Measurements from ENCODE around the gene CDH23. TPM values are rescaled to one million over a fixed set of nuclear protein-coding genes. Genes with fewer than 3 reads are reported as not detected.

Gene CDH23
- total and polyA plus RNA-seq, 5 donors = 2.4 to 6.3 (median 5.2) TPM

- WGBS = 91% methylated on average over 4 of the region's 4 CpGs
- Histone ChIP-seq H3K9me3 (ENCODE audit: control insufficient read depth, low read length) (no peaks in the 10 kb centered on the region), H3K4me1 (ENCODE audit: control insufficient read depth, insufficient read depth, low read length) (no peaks in the 10 kb centered on the region), H3K27me3 (ENCODE audit: control insufficient read depth, insufficient read depth) (no peaks in the 10 kb centered on the region), H3K27ac (ENCODE audit: low read length) (no peak overlapping the region), H3K4me3 (ENCODE audit: low read length) (no peak overlapping the region)
- DNase-seq (peak in 1 of 3 donors; percentile 44), ATAC-seq (no peak)
- intact Hi-C loops (cut with DNase I) = no loop called here
These were observed 192.0 kb downstream of the CDH23 start for GRCh38 chr10:71588685-71589084.

- intact Hi-C loops (cut with DNase I) = no loop called here
- DNase-seq (peak in 1 of 3 donors; percentile 12), ATAC-seq (no peak)
- Histone ChIP-seq H3K27ac (ENCODE audit: low read length) (no peak overlapping the region), H3K4me1 (ENCODE audit: control insufficient read depth, insufficient read depth, low read length) (no peaks in the 10 kb centered on the region), H3K4me3 (ENCODE audit: low read length) (no peak overlapping the region), H3K27me3 (ENCODE audit: control insufficient read depth, insufficient read depth) (no peaks in the 10 kb centered on the region), H3K9me3 (ENCODE audit: control insufficient read depth, low read length) (no peaks in the 10 kb centered on the region)
- WGBS = 62% methylated on average over 14 of the region's 14 CpGs
These were observed 193.2 kb downstream of the CDH23 start for GRCh38 chr10:71589617-71590551.

- Histone ChIP-seq H3K4me3 (ENCODE audit: low read length) (no peak overlapping the region), H3K27ac (ENCODE audit: low read length) (no peak overlapping the region), H3K4me1 (ENCODE audit: control insufficient read depth, insufficient read depth, low read length) (no peaks in the 10 kb centered on the region), H3K27me3 (ENCODE audit: control insufficient read depth, insufficient read depth) (no peaks in the 10 kb centered on the region), H3K9me3 (ENCODE audit: control insufficient read depth, low read length) (no peaks in the 10 kb centered on the region)
- WGBS = 80% methylated on average over 10 of the region's 10 CpGs
- intact Hi-C loops (cut with DNase I) = no loop called here
- DNase-seq = peak in 1 of 3 donors; percentile 13
- no peak for ATAC-seq
These were observed 194.1 kb downstream of the CDH23 start for GRCh38 chr10:71590781-71591350.

- intact Hi-C loops (cut with DNase I) = no loop called here
- H3K27ac ChIP-seq (ENCODE audit: low read length) = no peak overlapping the region
- ATAC-seq = no peak
- no peak overlapping the region for H3K4me3 ChIP-seq (ENCODE audit: low read length)
- DNase-seq = no peak
- no peaks in the 10 kb centered on the region for H3K27me3 ChIP-seq (ENCODE audit: control insufficient read depth, insufficient read depth)
- H3K4me1 ChIP-seq (ENCODE audit: control insufficient read depth, insufficient read depth, low read length) = no peaks in the 10 kb centered on the region
- 90% methylated on average over 8 of the region's 8 CpGs for WGBS
- H3K9me3 ChIP-seq (ENCODE audit: control insufficient read depth, low read length) = no peaks in the 10 kb centered on the region
These were observed 198.3 kb downstream of the CDH23 start for GRCh38 chr10:71594934-71595571.

- intact Hi-C loops (cut with DNase I) = no loop called here
- H3K27me3 ChIP-seq (ENCODE audit: control insufficient read depth, insufficient read depth) = no peaks in the 10 kb centered on the region
- no peak overlapping the region for H3K27ac ChIP-seq (ENCODE audit: low read length)
- ATAC-seq (no peak), DNase-seq (no peak)
- H3K9me3 ChIP-seq (ENCODE audit: control insufficient read depth, low read length) = no peaks in the 10 kb centered on the region
- no peaks in the 10 kb centered on the region for H3K4me1 ChIP-seq (ENCODE audit: control insufficient read depth, insufficient read depth, low read length)
- WGBS = 85% methylated on average over 7 of the region's 7 CpGs
- no peak overlapping the region for H3K4me3 ChIP-seq (ENCODE audit: low read length)
These were observed 198.9 kb downstream of the CDH23 start for GRCh38 chr10:71595649-71596048.

- Histone ChIP-seq H3K4me3 (ENCODE audit: low read length) (no peak overlapping the region), H3K4me1 (ENCODE audit: control insufficient read depth, insufficient read depth, low read length) (no peaks in the 10 kb centered on the region), H3K27me3 (ENCODE audit: control insufficient read depth, insufficient read depth) (no peaks in the 10 kb centered on the region), H3K9me3 (ENCODE audit: control insufficient read depth, low read length) (no peaks in the 10 kb centered on the region), H3K27ac (ENCODE audit: low read length) (no peak overlapping the region)
- DNase-seq (no peak), ATAC-seq (no peak)
- 98% methylated on average over 3 of the region's 3 CpGs for WGBS
- intact Hi-C loops (cut with DNase I) = no loop called here
These were observed 199.4 kb downstream of the CDH23 start for GRCh38 chr10:71596127-71596526.

GRCh38 chr10:71596759-71597158 lies 200.0 kb downstream of the CDH23 start:
- Histone ChIP-seq H3K27me3 (ENCODE audit: control insufficient read depth, insufficient read depth) (no peaks in the 10 kb centered on the region), H3K4me3 (ENCODE audit: low read length) (no peak overlapping the region), H3K4me1 (ENCODE audit: control insufficient read depth, insufficient read depth, low read length) (no peaks in the 10 kb centered on the region), H3K9me3 (ENCODE audit: control insufficient read depth, low read length) (no peaks in the 10 kb centered on the region), H3K27ac (ENCODE audit: low read length) (no peak overlapping the region)
- DNase-seq (no peak), ATAC-seq (no peak)
- intact Hi-C loops (cut with DNase I) = no loop called here
- 95% methylated on average over 8 of the region's 8 CpGs for WGBS

GRCh38 chr10:71597821-71598498 lies 201.2 kb downstream of the CDH23 start:
- H3K9me3 ChIP-seq (ENCODE audit: control insufficient read depth, low read length) = no peaks in the 10 kb centered on the region
- ATAC-seq = peak; percentile 70 to 73
- no peaks in the 10 kb centered on the region for H3K27me3 ChIP-seq (ENCODE audit: control insufficient read depth, insufficient read depth)
- DNase-seq = peak; percentile 70 to 81 (median 78)
- peak overlapping the region; percentile 74 for H3K27ac ChIP-seq (ENCODE audit: low read length)
- intact Hi-C loops (cut with DNase I) = no loop called here
- no peaks in the 10 kb centered on the region for H3K4me1 ChIP-seq (ENCODE audit: control insufficient read depth, insufficient read depth, low read length)
- no peak overlapping the region for H3K4me3 ChIP-seq (ENCODE audit: low read length)
- 56% methylated on average over 12 of the region's 12 CpGs for WGBS

- Histone ChIP-seq H3K4me3 (ENCODE audit: low read length) (no peak overlapping the region), H3K27me3 (ENCODE audit: control insufficient read depth, insufficient read depth) (no peaks in the 10 kb centered on the region), H3K9me3 (ENCODE audit: control insufficient read depth, low read length) (no peaks in the 10 kb centered on the region), H3K27ac (ENCODE audit: low read length) (peak overlapping the region; percentile 74), H3K4me1 (ENCODE audit: control insufficient read depth, insufficient read depth, low read length) (no peaks in the 10 kb centered on the region)
- WGBS = 25% methylated on average over 10 of the region's 10 CpGs
- intact Hi-C loops (cut with DNase I) = no loop called here
- peak; percentile 89 to 92 (median 90) for DNase-seq
- peak; percentile 81 to 88 for ATAC-seq
These were observed 201.9 kb downstream of the CDH23 start for GRCh38 chr10:71598621-71599055.

- DNase-seq (no peak), ATAC-seq (no peak)
- Histone ChIP-seq H3K27ac (ENCODE audit: low read length) (no peak overlapping the region), H3K27me3 (ENCODE audit: control insufficient read depth, insufficient read depth) (no peaks in the 10 kb centered on the region), H3K9me3 (ENCODE audit: control insufficient read depth, low read length) (no peaks in the 10 kb centered on the region), H3K4me1 (ENCODE audit: control insufficient read depth, insufficient read depth, low read length) (no peaks in the 10 kb centered on the region), H3K4me3 (ENCODE audit: low read length) (no peak overlapping the region)
- WGBS = 74% methylated on average over 2 of the region's 2 CpGs
- intact Hi-C loops (cut with DNase I) = no loop called here
These were observed 202.8 kb downstream of the CDH23 start for GRCh38 chr10:71599518-71599917.

All from right cardiac atrium (tissue), 5 donors.